Hindlimb muscle (tissue), 1 donor: ENCODE measurements around the gene FOSB. TPM values are rescaled to one million over a fixed set of nuclear protein-coding genes. Genes with fewer than 3 reads are reported as not detected.

ENCODE experiments used
- DNase-seq: peaks from one replicate; pipeline ENCODE4 v3.0.0-alpha.2; 2013
- polyA plus RNA-seq: library from polyadenylated mRNA; unstranded; fragments of 120-200 nt; gene quantifications from one replicate; pipeline ENCODE4 v1.2.1, GENCODE V29; 2013; ENCODE audit not compliant: insufficient read length

The FOSB gene
- polyA plus RNA-seq, 1 donor: 49.7 TPM

- peak; percentile 93 for DNase-seq
Observed at GRCh38 chr19:45485305-45486077, 17.7 kb downstream of the FOSB start.

- no peak for DNase-seq
Observed at GRCh38 chr19:45488708-45489107, 20.9 kb downstream of the FOSB start.

DNA sequence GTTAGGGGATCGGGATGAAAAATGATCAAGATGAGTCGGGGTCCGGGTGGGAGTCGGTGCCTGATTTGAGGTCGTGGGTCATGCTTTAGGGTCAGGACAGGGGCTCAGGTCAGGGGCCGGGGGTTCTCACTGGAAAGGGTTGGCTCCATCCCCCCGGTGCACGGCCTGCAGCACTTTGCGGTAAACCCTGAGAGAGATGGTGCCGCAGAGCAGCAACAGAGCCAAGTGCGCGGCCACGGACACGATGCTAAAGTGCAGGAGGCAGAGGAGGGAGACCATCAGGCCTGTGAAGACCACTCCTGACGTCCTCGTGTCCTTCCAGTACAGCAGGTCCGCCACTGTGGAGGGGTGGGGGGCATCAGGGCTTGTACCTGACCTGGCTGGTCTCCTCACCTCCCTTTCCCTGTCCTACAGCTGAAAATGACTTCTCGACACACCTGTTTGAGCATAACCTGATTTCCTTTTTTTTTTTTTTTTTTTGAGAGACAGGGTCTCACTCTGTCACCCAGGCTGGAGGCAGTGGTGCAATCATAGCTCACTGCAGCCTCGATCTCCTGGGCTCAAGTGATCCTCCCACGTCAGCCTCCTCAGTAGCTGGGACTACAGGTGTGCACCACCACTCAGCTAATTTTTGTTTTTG lies 21.5 kb downstream of the FOSB start:
- DNase-seq: no peak

DNA sequence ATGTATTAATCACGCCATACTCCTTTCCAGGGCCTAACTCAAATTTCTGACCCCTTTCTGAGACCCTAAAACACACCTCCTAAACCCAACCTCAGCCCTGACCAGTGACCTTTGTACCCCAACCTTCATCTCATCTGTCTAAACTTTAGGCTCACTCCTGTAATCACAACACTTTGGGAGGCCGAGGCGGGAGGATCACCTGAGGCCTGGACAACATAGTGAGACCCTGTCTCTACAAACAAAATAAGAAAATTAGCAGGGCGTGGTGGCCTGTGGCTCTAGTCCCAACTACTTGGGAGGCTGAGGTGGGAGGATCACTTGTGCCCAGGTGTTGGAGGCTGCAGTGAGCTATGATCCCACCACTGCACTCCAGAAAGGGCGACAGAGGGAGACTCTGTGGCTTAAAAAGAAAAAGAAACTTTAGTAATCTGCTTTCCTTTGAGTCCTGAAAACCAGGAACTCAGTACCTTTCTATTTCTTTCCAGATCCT lies 24.4 kb downstream of the FOSB start:
- DNase-seq: no peak

DNA sequence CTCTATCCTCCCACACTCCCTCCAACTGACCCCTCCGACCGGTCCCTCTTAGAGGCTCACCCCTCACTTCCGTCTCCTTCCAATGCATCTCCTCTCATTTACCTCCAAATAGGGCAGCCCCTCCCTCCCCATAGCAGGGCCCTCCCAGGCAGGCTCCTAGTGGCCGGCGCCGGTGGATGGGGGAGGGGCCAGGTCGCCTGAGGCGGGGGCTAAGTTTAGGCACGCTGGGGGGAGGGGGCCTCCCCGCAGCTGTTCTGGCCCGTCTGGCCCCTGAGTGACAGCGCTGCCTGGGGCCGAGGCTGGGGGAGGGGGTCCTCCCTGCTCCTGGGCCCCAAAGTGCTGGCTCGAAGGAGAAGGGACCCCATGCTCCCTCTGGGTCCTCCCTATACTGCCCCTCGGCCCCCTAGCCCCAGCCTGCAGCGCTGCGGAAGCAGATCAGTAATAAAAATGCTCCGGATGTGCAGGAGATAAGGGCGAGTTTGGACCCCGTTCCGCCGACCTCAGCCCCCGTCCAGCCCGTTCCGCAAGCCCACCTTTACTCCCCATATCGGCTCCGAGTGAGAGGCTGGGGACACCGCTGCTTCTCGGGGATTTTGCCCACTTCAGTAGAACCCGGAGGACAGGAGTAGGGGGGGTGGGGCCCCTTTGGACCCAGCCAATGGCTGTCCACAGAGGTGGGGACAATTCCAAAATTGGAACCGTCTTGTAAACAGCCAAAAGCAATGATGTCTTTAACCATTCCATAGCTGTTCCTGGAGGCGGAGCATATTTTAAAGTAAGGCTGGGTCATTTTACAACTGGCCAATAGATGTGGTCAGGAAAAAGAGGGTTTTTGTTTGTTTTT lies 25.1 kb downstream of the FOSB start:
- DNase-seq: no peak

- DNase-seq: no peak
Observed at GRCh38 chr19:45494261-45494916, 26.6 kb downstream of the FOSB start.

DNA sequence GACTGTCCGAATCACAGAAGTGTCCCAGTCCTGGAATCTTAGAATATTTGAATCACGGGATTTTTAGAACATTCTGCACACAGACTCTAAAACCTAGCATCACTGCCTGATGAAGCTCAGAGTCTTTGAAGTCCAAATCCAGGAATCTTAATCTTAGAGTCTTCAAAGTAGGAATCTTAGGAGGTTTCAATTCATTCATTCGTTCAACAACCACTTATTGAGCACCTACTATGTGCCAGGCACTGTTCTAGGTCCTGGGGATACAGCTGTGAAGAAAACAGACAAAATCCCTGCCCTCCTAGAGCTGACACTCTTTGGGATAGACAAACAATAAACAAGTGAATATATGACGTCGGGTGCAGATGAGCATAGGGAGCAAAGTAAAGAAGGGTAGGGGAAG lies 27.4 kb downstream of the FOSB start:
- DNase-seq: no peak

DNA sequence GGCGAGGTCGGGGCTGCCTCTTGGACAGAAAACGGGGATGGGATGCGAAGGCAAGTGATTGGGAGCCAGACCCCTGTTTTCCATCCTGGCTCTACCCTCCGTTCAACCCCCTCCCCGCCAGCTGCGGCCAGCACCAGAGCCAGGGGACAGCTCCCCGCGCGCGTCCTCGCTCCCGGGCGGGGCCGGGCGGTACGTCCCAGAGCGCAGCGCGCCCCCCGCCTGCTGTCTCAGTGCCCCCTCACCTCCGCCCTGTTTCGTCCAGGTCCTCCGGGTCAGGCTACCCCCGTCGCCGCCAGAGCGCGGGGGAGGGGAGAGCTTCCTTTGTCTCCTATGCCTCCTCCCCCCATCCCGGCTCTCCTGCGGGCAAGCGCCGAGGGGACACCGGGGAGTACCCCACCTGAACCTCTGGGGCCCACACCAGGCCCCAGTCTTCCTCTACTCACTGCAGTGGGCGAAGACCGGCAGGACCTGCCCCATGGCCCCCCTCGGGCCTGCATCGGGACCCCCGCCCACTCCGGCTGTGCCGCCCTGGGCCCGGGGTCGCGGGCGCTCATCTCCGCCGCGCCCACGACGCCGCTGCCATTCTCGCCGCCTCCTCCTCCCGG lies 28.7 kb downstream of the FOSB start:
- DNase-seq: no peak

DNA sequence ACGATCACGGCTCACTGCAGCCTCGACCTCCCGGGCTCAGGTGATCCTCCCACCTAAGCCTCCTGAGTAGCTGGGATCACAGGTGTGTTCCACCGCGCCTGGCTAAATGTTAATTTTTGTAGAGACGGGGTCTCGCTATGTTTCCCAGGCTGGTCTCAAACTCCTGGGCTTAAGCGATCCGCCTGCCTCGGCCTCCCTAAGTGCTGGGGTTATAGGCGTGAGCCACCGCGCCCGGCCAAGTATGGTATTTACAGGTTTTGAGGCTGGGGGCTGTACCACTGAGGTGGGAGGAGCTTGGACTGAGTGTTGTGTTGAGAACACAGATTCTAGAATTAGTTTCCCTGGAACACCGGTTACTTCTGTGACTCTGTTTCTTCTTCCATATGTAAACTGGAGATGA lies 30.0 kb downstream of the FOSB start:
- no peak for DNase-seq

DNA sequence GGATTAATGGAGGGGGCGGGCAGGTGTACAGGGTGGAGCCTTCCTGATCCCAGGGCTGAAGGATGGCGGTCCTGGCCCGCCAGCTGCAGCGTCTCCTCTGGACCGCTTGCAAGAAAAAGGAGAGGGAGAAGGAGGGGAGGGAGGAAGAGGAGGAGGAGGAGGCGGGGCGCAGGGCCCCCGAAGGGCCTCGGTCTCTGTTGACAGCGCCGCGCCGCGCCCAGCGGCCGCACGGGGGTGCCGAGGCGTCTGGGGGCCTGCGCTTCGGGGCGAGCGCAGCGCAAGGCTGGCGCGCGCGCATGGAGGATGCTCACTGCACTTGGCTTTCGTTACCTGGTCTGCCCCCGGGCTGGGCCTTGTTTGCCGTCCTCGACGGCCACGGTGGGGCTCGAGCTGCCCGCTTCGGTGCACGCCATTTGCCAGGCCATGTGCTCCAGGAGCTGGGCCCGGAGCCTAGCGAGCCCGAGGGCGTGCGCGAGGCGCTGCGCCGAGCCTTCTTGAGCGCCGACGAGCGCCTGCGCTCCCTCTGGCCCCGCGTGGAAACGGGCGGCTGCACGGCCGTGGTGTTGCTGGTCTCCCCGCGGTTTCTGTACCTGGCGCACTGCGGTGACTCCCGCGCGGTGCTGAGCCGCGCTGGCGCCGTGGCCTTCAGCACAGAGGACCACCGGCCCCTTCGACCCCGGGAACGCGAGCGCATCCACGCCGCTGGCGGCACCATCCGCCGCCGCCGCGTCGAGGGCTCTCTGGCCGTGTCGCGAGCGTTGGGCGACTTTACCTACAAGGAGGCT lies 30.8 kb downstream of the FOSB start, which contains the start of gene PPM1N:
TSS of gene PPM1N (plus strand) at position 33 of the 785 bp plus-strand sequence. CDS start at position 63, 30 bp downstream.
- DNase-seq: no peak

GRCh38 chr19:45499196-45500180 lies 31.7 kb downstream of the FOSB start:
- no peak for DNase-seq

DNA sequence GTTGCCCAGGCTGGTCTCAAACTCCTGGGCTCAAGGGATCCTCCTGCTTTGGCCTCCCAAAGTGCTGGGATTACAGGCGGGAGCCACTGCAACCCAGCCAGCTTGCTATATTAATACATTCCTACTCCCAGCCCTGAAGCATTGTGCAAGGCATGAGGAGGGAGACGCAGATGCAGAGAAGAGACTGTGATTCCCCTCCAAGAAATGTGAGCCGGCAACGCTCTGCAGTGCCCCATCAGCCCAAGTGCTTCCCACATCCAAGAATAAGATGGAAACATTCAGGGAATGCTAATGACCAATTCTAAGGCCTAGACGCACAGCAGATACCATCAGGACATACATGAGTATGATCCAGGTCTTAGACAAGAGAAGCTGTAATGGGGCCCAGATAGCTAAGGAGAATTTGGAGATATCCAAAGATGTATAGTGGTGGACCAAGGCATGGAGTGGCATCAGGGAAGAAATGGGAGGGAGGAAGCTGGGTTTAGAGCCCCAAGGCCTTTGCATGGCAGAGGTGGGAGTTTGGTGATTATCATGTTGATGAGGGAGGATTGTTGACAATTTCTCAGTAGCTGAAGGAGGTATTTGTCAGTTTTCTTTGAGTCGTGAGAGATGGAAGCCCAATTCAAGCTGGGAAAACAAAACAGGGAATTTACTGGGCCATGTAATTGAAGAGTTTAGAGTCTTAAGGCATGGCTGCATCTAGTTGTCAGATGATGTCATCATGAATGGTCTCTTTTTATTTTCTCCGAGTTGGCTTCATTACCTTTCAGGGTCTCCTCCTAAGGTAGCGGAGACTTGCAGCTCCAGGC lies 33.3 kb downstream of the FOSB start:
- no peak for DNase-seq

DNA sequence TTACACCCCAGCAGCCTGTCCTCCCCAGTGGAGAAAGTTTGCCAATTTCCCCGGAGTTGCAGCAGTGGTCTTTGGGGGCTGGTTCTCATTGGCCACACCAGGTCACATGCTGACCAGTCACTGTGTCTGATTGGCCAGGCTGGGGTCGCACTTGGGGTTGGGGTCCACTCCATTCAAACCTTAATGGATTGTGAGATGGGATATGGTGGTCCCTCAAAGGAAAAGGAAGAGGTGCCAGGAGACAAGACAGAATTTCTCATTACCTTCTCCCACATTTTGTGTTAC lies 33.9 kb downstream of the FOSB start:
- DNase-seq: no peak

DNA sequence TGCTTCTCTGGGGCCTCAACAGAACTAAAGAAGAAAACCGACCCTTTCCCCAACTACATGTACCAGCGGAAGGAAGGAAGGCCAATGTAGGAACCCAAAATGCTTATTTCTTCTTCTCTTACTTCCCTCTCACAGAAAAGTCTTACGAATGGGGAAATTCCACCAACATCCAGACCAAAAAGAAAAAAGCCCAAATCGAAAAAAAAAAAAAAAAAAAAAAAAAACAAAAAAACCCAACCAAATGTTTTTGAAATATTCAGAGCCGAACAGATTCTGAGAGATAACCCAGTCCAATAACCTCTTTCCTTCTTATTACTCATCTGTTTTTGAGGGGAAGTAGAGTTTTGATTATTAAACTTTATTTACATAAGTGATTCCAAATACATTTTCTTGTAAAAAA lies 34.3 kb downstream of the FOSB start:
- DNase-seq: no peak

GRCh38 chr19:45503909-45504308 lies 36.1 kb downstream of the FOSB start:
- DNase-seq: no peak

- no peak for DNase-seq
Observed at GRCh38 chr19:45505151-45505995, 37.6 kb downstream of the FOSB start.

- no peak for DNase-seq
Observed at GRCh38 chr19:45505996-45506245, 38.1 kb downstream of the FOSB start.

DNA sequence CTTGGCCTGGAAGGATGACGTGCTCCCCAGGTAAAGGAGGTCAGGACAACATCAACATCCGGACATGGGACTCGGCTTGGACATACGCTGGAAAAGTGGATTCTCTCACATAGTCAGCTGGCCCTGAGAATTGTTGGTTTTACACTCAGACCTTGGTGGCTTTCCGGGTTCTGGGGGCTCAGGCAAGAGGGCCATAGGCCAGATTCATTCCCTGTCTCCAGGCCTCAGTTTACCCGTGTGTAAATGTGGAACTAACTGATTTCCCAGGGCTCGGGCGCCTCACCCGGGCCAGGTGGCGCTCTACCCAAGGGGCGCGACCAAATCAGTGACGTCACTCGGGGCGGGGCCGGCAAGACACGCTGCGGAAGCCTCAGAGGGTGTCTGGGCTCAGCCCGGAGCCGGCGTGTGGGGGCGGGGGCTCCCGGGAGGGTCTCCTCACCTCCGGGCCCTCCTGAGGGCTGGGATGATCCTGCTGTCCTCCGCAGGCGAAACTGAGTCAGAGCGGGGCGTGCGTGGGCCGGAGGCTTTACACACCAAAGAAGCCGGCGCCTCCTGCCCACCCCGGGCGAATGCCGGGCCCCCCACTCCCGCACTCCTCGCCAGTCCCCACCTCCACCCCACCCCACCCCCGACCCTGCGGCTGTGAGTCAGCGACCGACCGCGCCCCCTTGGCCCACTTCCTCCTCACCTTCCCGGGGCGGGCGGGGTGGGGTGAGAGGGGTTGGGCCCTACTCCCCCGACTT lies 38.6 kb downstream of the FOSB start:
- DNase-seq: peak; percentile 89
